CD14-positive monocyte (primary cell): Measurements from ENCODE around the gene TXN. TPM values are rescaled to one million over a fixed set of nuclear protein-coding genes. Genes with fewer than 3 reads are reported as not detected.

Source experiments
- DNase-seq, 3 donors: peaks; one replicate each; pipeline ENCODE4 v3.0.0-alpha.2; 2011 to 2022
- H2AFZ ChIP-seq: 2 replicates; pipeline ENCODE4 v1.6.0; 2012; ENCODE audit warnings: mild to moderate bottlenecking, low read depth, low read length, inconsistent platforms; ENCODE audit not compliant: insufficient read depth, poor library complexity, severe bottlenecking
- H3K27ac ChIP-seq, 2 donors: 1 replicate in 1 of 2; 2 replicates in 1 of 2; pipeline ENCODE4 v1.5.1; 2012 to 2013; ENCODE audit warnings: low read length in 2 of 2, control low read depth in 1 of 2, inconsistent platforms in 1 of 2, low read depth in 1 of 2, mild to moderate bottlenecking in 1 of 2
- H3K27me3 ChIP-seq, 2 donors: one replicate each; pipeline versions ENCODE4 v1.6.0 to v1.6.1; 2011 to 2013; ENCODE audit warnings: low read length in 2 of 2; ENCODE audit not compliant: control insufficient read depth in 2 of 2, insufficient read depth in 2 of 2
- H3K36me3 ChIP-seq, 2 donors: replicated peaks in 1 of 2; 1 replicate in 1 of 2; 2 replicates in 1 of 2; pipeline versions ENCODE4 v1.5.1 to v1.6.1; 2012 to 2013; ENCODE audit warnings: low read length in 2 of 2, control low read depth in 1 of 2, inconsistent platforms in 1 of 2, mild to moderate bottlenecking in 1 of 2; ENCODE audit not compliant: insufficient read depth in 2 of 2, control insufficient read depth in 1 of 2
- H3K4me1 ChIP-seq, 2 donors: 1 replicate in 1 of 2; 2 replicates in 1 of 2; pipeline versions ENCODE4 v1.5.1 to v1.6.1; 2012 to 2013; ENCODE audit warnings: low read length in 2 of 2, control low read depth in 1 of 2, inconsistent platforms in 1 of 2, mild to moderate bottlenecking in 1 of 2, moderate library complexity in 1 of 2; ENCODE audit not compliant: insufficient read depth in 2 of 2, control insufficient read depth in 1 of 2
- H3K4me2 ChIP-seq: replicated peaks from 2 replicates; pipeline ENCODE3; 2012; ENCODE audit warnings: low read length, moderate library complexity, mild to moderate bottlenecking; ENCODE audit not compliant: poor library complexity, severe bottlenecking; ENCODE audit errors: extremely low read depth
- H3K4me3 ChIP-seq, 3 experiments: fragments of 200-600 bp in 1 of 3; sonication (generic) in 1 of 3; replicated peaks in 1 of 3; 1 replicate in 2 of 3; 2 replicates in 1 of 3; pipeline ENCODE4 v1.5.1; 2011 to 2013; ENCODE audit warnings: low read length in 3 of 3, mild to moderate bottlenecking in 3 of 3, control low read depth in 2 of 3, low read depth in 2 of 3, inconsistent platforms in 1 of 3, moderate library complexity in 1 of 3
- H3K79me2 ChIP-seq: 2 replicates; pipeline ENCODE4 v1.6.0; 2012; ENCODE audit warnings: mild to moderate bottlenecking, control low read depth, inconsistent platforms, low read length, moderate library complexity; ENCODE audit not compliant: insufficient read depth
- H3K9ac ChIP-seq: 2 replicates; pipeline ENCODE4 v1.6.0; 2017; ENCODE audit warnings: low read length, mild to moderate bottlenecking; ENCODE audit not compliant: insufficient read depth, poor library complexity, severe bottlenecking
- H3K9me3 ChIP-seq, 2 donors: replicated peaks in 1 of 2; 1 replicate in 1 of 2; 2 replicates in 1 of 2; pipeline versions ENCODE4 v1.5.1 to v1.6.1; 2012 to 2013; ENCODE audit warnings: low read length in 2 of 2, control low read depth in 1 of 2; ENCODE audit not compliant: control insufficient read depth in 1 of 2, insufficient read depth in 1 of 2
- H4K20me1 ChIP-seq: 2 replicates; pipeline ENCODE4 v1.6.0; 2012; ENCODE audit warnings: mild to moderate bottlenecking, low read length, control low read depth, moderate library complexity; ENCODE audit not compliant: insufficient read depth
- H3K27ac Mint-ChIP-seq, 7 donors: one replicate each; pipeline ENCODE4 v1.8.0; 2020; ENCODE audit warnings: mild to moderate bottlenecking in 7 of 7, mixed read lengths in 7 of 7, moderate library complexity in 6 of 7, inconsistent platforms in 2 of 7
- H3K27me3 Mint-ChIP-seq, 3 donors: one replicate each; pipeline ENCODE4 v1.8.0; 2021 to 2022; ENCODE audit warnings: low read depth in 3 of 3, mild to moderate bottlenecking in 3 of 3, mixed read lengths in 3 of 3, moderate library complexity in 3 of 3, inconsistent platforms in 1 of 3
- H3K36me3 Mint-ChIP-seq, 2 donors: one replicate each; pipeline ENCODE4 v1.8.0; 2020; ENCODE audit warnings: mixed read lengths in 2 of 2, inconsistent platforms in 1 of 2, mild to moderate bottlenecking in 1 of 2
- H3K4me1 Mint-ChIP-seq: one replicate; pipeline ENCODE4 v1.8.0; 2020; ENCODE audit warnings: mild to moderate bottlenecking, mixed read lengths
- H3K4me3 Mint-ChIP-seq, 2 donors: one replicate each; pipeline ENCODE4 v1.8.0; 2020; ENCODE audit warnings: mild to moderate bottlenecking in 2 of 2, mixed read lengths in 2 of 2, moderate library complexity in 1 of 2
- H3K9me3 Mint-ChIP-seq, 7 donors: one replicate each; pipeline ENCODE4 v1.8.0; 2020 to 2022; ENCODE audit warnings: mixed read lengths in 7 of 7, mild to moderate bottlenecking in 6 of 7, moderate library complexity in 6 of 7, inconsistent platforms in 2 of 7
- CTCF ChIP-seq: fragments of 200-600 bp; IDR thresholded peaks from one replicate; pipeline ENCODE4 v1.8.0; 2022; ENCODE audit warnings: antibody characterized with exemption, mild to moderate bottlenecking
- WGBS: methylation state at CpG from one replicate; pipeline ENCODE4 v1.1.5; 2013; ENCODE audit warnings: missing lambda C conversion rate; ENCODE audit not compliant: insufficient coverage; 5-methylcytosine and 5-hydroxymethylcytosine counted together
- intact Hi-C, 2 donors: fragments of 100-400 bp; cut with micrococcal nuclease; formaldehyde crosslinking; loops; one replicate each; pipeline versions ENCODE4 v1.15.0 to v1.15.1; 2023
- polyA plus RNA-seq, 3 donors: library from polyadenylated mRNA; depleted of rRNA in 1 of 3; unstranded in 2 of 3; stranded (reverse) in 1 of 3; fragments of 300-500 nt in 2 of 3; fragments of >200 nt in 1 of 3; fragmentation: Illumina TruSeq in 2 of 3; gene quantifications; 1 replicate in 2 of 3; 2 replicates in 1 of 3; pipeline ENCODE4 v1.2.3, GENCODE V29; 2012 to 2021

TXN gene
- polyA plus RNA-seq, 3 donors, result 91.8 to 224 (median 209) TPM

- H3K27ac Mint-ChIP-seq, result peak overlapping the region; percentile 92 to 97 (median 97)
- Histone ChIP-seq H3K79me2 (peaks cover 54% of the 10 kb centered on the region), H3K9me3 (no peaks in the 10 kb centered on the region), H3K36me3 (peaks cover 0 to 2% of the 10 kb centered on the region in 2 donors), H3K4me2 (peak overlapping the region; percentile 77), H3K4me3 (peak overlapping the region; percentile 64 to 88 (median 76)), H3K27ac (peak overlapping the region; percentile 86 to 96), H3K4me1 (peaks cover 36 to 40% of the 10 kb centered on the region in 2 donors), H4K20me1 (peaks cover 33% of the 10 kb centered on the region), H2AFZ (peak overlapping the region; percentile 78), H3K27me3 (no peaks in the 10 kb centered on the region), H3K9ac (peak overlapping the region; percentile 85)
- H3K4me1 Mint-ChIP-seq, result peaks cover 54% of the 10 kb centered on the region
- peak overlapping the region; percentile 96 to 97 for H3K4me3 Mint-ChIP-seq
- intact Hi-C loops, result loop anchor here in 1 of 2 donors (10.0 kb wide), 2 partner anchors 79 to 191 kb away; partner anchors contain the start of gene TXNDC8
- peak; percentile 26 to 73 (median 60) for DNase-seq
- H3K9me3 Mint-ChIP-seq, result peaks cover 0 to 2% (median 0%) of the 10 kb centered on the region in 7 donors
- under 1% methylated on average over 80 of the region's 81 CpGs for WGBS
- H3K36me3 Mint-ChIP-seq, result peaks cover 2 to 6% of the 10 kb centered on the region in 2 donors
- peaks cover 0 to 2% (median 2%) of the 10 kb centered on the region in 3 donors for H3K27me3 Mint-ChIP-seq
- TF ChIP-seq CTCF, result no peak
Measured at GRCh38 chr9:110255463-110256379, 586 bp downstream of the TXN start.

- H3K36me3 Mint-ChIP-seq, result peaks cover 6 to 12% of the 10 kb centered on the region in 2 donors
- peaks cover 0 to 2% (median 0%) of the 10 kb centered on the region in 7 donors for H3K9me3 Mint-ChIP-seq
- H2AFZ ChIP-seq, result peak overlapping the region; percentile 78
- H3K4me3 ChIP-seq, result peak overlapping the region; percentile 64 to 88 (median 76)
- peak overlapping the region; percentile 77 for H3K4me2 ChIP-seq
- 1% methylated on average over 10 of the region's 17 CpGs for WGBS
- peak overlapping the region; percentile 86 to 96 for H3K27ac ChIP-seq
- peaks cover 54% of the 10 kb centered on the region for H3K4me1 Mint-ChIP-seq
- TF ChIP-seq CTCF, result no peak
- H4K20me1 ChIP-seq, result peaks cover 33% of the 10 kb centered on the region
- peak overlapping the region; percentile 23 to 97 (median 97) for H3K27ac Mint-ChIP-seq
- H3K4me1 ChIP-seq, result peaks cover 36 to 40% of the 10 kb centered on the region in 2 donors
- intact Hi-C loops, result loop anchor here in 1 of 2 donors (10.0 kb wide), 2 partner anchors 80 to 190 kb away; partner anchors contain the start of gene TXNDC8
- H3K4me3 Mint-ChIP-seq, result peak overlapping the region; percentile 96 to 97
- peaks cover 0 to 2% (median under 1%) of the 10 kb centered on the region in 3 donors for H3K27me3 Mint-ChIP-seq
- no peak for DNase-seq
- H3K27me3 ChIP-seq, result no peaks in the 10 kb centered on the region
- H3K9me3 ChIP-seq, result no peaks in the 10 kb centered on the region
- H3K79me2 ChIP-seq, result peaks cover 61% of the 10 kb centered on the region
- H3K9ac ChIP-seq, result peak overlapping the region; percentile 85
- H3K36me3 ChIP-seq, result peaks cover 6 to 9% of the 10 kb centered on the region in 2 donors
Measured at GRCh38 chr9:110255034-110255462, 1.3 kb downstream of the TXN start.
